ENCODE results near the gene NEUROD2. TPM values are rescaled to one million over a fixed set of nuclear protein-coding genes. Genes with fewer than 3 reads are reported as not detected.

NEUROD2 gene
- total RNA-seq, 1 donor from 2014 or later: not detected

Other genes starting within 250 kb of the NEUROD2 start
- 12.0 and 12.9 TPM in 2 replicates for gene FBXL20, start 206.3 kb downstream of the NEUROD2 start, total RNA-seq
- gene MED1, start 156.7 kb downstream of the NEUROD2 start, total RNA-seq: 57.6 and 60.4 TPM in 2 replicates
- gene CDK12, start 146.4 kb downstream of the NEUROD2 start, total RNA-seq: 89.9 and 92.3 TPM in 2 replicates
- gene PPP1R1B, start 19.0 kb upstream of the NEUROD2 start, total RNA-seq: not detected in 2 replicates
- 59.3 and 64.4 TPM in 2 replicates for gene STARD3, start 29.2 kb upstream of the NEUROD2 start, total RNA-seq
- gene TCAP, start 57.4 kb upstream of the NEUROD2 start, total RNA-seq: 1.7 and 1.9 TPM in 2 replicates
- gene PNMT, start 60.5 kb upstream of the NEUROD2 start, total RNA-seq: not detected in 2 replicates
- gene PGAP3, start 80.1 kb upstream of the NEUROD2 start, total RNA-seq: 21.6 and 25.5 TPM in 2 replicates
- gene ERBB2, start 92.1 kb upstream of the NEUROD2 start, total RNA-seq: 4.4 TPM in 2 replicates
- gene MIEN1, start 122.6 kb upstream of the NEUROD2 start, total RNA-seq: 43.3 and 45.2 TPM in 2 replicates
- gene GRB7, start 130.0 kb upstream of the NEUROD2 start, total RNA-seq: 0.16 and 0.41 TPM in 2 replicates